HG03196 (cell line): Measurements from ENCODE around the gene FAM209B.
"Not testable (repeated sequence)": the region's sequence is repeated elsewhere in the genome, so short reads cannot be mapped to it uniquely, and the experiment has no call there.

Experiments
- ATAC-seq: cut with Tn5 transposase; IDR thresholded peaks from one replicate; pipeline ENCODE4 v1.9.1; 2021; ENCODE audit not compliant: unreplicated experiment

FAM209B gene

GRCh38 chr20:56532946-56533345 is at the start of gene FAM209B:
TSS of gene FAM209B (plus strand) at chr20:56533246. CDS start at chr20:56533342, 96 bp downstream.
- not testable (repeated sequence) for ATAC-seq

GRCh38 chr20:56483970-56484369 is 49.1 kb upstream of the FAM209B start:
- no peak for ATAC-seq

- ATAC-seq = no peak
Observed at GRCh38 chr20:56487216-56487615, 45.8 kb upstream of the FAM209B start.

- ATAC-seq = no peak
Observed at GRCh38 chr20:56488566-56488965, 44.5 kb upstream of the FAM209B start.

GRCh38 chr20:56501116-56501515 is 31.9 kb upstream of the FAM209B start:
- no peak for ATAC-seq

- no peak for ATAC-seq
Observed at GRCh38 chr20:56503916-56504315, 29.1 kb upstream of the FAM209B start.

GRCh38 chr20:56504373-56505005 is 28.6 kb upstream of the FAM209B start:
- no peak for ATAC-seq

GRCh38 chr20:56506103-56506502 is 26.9 kb upstream of the FAM209B start:
- no peak for ATAC-seq

GRCh38 chr20:56511926-56512325 is 21.1 kb upstream of the FAM209B start:
- ATAC-seq = no peak

GRCh38 chr20:56513161-56514150 is 19.6 kb upstream of the FAM209B start:
- ATAC-seq = no peak

- no peak for ATAC-seq
Observed at GRCh38 chr20:56516631-56517030, 16.4 kb upstream of the FAM209B start.

- no peak for ATAC-seq
Observed at GRCh38 chr20:56517211-56517610, 15.8 kb upstream of the FAM209B start.

- no peak for ATAC-seq
Observed at GRCh38 chr20:56517641-56518040, 15.4 kb upstream of the FAM209B start.

- ATAC-seq = no peak
Observed at GRCh38 chr20:56518126-56518525, 14.9 kb upstream of the FAM209B start.

- no peak for ATAC-seq
Observed at GRCh38 chr20:56518721-56519398, 14.2 kb upstream of the FAM209B start.

GRCh38 chr20:56519551-56519950 is 13.5 kb upstream of the FAM209B start:
- no peak for ATAC-seq

- no peak for ATAC-seq
Observed at GRCh38 chr20:56520180-56520579, 12.9 kb upstream of the FAM209B start.

- ATAC-seq = not testable (repeated sequence)
Observed at GRCh38 chr20:56520746-56521354, 12.2 kb upstream of the FAM209B start.

GRCh38 chr20:56522311-56522710 is 10.7 kb upstream of the FAM209B start:
- ATAC-seq = no peak

GRCh38 chr20:56524444-56524843 is 8.6 kb upstream of the FAM209B start, which contains the start of gene FAM209A:
TSS of gene FAM209A (plus strand) at chr20:56524744. CDS start at chr20:56524809, 65 bp downstream.
- ATAC-seq = not testable (repeated sequence)

- no peak for ATAC-seq
Observed at GRCh38 chr20:56527521-56527920, 5.5 kb upstream of the FAM209B start.
